HG03469 (cell line): ENCODE data around the gene CMSS1.

Source experiments
- ATAC-seq: cut with Tn5 transposase; IDR thresholded peaks from one replicate; pipeline ENCODE4 v1.9.1; 2021; ENCODE audit warnings: mild to moderate bottlenecking, moderate library complexity, moderate number of reproducible peaks; ENCODE audit not compliant: unreplicated experiment

Gene CMSS1

DNA sequence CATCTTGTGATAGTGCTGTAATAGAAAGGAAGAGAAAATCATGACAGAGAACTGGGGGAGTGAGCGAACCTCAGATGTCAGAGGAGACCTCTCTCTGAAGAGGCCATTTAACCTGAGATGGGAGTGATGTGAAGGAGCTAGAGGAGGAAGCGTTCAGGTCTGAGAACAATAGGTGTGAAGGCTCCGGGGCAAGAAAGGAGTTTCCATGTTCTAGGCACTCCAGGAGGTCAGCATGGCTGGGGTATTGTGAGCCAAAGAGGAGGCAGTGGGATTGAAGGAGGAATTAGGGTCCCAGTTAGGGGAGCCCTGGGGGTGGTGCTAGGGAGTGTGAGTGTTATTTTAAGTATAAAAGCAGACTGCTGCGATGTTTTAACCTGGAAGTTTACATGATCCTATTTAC, 305.4 kb downstream of the CMSS1 start:
- ATAC-seq, result no peak

DNA sequence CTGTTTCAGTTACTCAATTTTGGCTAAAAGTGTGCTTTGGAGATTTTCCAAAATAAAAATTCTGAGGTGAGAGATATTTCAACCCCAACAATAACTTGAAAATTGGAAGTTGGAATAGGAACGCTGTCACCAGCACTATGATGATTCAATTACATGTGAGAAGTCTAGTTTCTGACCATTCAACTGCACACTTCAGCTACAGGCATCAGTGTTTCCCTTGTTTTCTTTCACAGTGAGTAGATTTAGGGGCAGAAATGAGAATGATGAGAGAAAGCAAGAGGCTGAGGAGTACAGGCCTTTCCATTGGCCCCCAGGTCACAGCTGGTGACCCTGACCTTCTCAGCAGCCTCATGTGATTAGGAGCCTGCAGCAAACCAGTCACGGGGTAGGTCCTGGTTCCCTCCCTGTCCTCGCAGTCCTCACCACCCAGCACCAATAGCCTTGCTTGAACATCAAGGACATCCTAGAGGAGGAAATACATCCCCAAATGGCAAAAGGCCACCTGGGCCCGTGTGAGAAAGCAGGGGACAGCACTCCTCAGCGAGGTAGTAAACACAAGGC, 306.6 kb downstream of the CMSS1 start:
- no peak for ATAC-seq

DNA sequence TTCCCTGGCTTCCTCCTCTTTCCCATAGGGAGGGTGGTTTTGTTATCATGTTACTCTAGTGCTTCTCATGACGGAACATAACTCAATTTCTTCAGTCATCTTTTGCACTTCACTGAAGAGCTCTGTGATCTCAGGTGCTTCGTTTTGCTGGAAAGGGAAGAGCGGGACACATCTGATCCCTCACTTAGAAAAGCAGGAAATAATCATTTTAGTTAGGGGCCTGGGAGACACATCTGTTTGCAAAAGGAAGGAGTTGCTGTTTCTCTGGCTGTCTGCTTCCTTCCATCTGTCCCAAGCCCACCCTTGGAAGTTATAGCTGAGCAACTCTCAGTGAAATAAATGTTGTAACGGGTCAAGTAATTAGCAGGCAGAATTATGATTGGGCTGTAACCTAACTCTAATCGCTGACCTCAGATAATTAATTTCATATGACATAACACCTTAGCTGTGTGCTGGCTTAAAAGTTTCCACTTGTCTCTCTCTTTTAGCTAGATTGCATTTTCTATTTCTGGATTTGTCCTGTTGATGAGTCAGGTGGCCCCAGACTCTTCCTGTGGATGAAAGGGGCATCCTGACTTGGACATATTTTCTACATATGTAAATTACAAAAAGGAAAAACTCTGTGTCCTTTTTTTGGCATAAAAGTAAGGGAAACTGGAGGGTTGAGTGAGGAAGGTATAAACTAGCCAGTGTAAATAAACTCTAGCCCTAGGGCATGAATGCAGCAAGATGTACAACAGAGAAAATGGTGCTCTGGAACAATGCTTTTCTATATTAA, 307.7 kb downstream of the CMSS1 start:
- ATAC-seq, result no peak

DNA sequence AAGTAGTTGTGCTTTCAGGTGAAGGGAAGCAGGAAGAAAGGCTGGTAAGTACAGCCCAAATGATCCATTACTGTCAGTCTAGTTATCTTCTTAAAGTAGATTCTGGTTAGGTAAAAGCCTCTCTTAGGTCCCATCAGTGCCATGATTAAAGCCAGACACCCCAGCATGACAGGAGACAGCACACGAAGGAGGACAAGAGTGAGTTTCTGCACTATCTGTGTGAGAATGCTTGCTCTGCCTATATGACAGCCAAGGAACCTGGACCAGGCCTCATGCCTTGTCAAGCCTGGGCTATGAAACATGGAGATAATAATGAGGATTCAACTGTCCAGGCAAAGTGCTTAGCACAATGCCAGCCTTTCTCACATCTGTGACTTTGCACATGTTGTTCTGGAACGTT, 310.1 kb downstream of the CMSS1 start:
- no peak for ATAC-seq

DNA sequence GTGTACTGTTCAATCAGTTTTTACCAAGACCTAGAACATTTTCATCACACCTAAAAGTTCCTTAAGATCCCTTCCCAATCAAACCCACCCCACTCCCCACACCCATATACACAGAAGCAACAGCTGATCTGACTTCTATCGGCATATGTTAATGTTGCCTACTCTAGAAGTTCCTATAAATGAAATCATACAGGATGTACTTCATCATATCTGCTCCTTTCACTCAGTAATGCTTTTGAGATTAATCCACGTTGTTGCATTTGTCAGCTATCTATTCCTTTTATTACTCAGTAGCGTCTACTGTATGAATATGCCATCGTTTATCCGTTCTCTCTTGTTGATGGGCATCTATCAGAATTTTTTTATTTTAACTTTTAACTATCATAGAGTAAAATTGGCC, 310.9 kb downstream of the CMSS1 start:
- no peak for ATAC-seq

DNA sequence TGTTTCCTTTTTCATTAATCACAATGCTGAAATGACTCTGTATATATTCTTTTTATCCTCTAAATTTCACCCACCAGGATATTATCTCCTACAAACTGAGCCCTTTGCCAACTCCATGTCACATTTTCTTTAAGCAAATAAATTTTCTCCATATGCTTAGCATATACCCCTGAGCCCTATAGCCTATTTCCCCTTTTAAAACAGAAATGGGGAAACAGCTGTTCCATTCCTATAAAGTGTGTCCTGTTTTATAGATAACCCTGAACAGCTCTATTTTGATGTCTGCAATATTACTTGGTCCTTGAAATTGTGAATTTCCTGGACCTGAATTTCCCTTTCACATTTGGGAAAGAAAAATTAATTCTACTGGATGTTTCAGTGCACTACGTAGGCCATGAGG, 312.3 kb downstream of the CMSS1 start:
- no peak for ATAC-seq

DNA sequence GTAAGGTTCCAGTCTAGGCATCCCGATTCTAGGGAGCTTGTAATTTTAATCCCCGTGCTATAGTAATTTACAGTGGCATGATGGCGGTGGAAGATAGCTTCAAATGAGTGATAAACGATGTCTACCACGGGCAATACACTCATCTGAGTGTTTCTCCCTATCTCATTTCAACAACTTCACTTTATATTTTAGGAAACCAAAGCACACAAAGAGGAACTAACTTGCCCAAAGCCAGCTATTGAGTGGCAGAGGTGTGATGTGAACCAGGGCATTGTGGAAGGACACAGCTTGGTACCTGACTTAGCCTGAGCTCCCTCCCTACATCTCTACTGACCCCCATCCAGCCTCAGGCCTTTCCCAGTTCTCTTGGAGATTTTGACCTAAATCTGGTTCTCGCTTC, 313.6 kb downstream of the CMSS1 start:
- ATAC-seq, result no peak

DNA sequence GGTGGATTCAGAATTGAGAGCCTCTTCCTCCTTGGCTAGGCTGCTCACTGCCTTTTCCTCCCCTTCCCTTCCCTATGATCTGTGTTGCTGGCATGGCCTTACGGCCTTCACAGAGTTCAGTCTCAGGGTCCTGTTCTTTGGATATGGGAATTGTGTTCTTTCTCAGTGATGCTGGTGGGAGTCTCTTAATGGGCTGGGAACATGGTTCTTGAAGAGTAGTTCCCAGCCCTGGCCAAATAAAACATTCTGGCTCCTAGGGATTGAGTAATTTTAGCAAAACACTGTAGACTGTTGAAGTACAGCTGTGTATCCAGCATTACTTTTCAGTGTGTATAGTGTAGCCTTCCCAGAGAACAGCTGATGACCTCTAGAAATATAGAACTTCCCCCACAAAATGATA, 319.3 kb downstream of the CMSS1 start:
- no peak for ATAC-seq

DNA sequence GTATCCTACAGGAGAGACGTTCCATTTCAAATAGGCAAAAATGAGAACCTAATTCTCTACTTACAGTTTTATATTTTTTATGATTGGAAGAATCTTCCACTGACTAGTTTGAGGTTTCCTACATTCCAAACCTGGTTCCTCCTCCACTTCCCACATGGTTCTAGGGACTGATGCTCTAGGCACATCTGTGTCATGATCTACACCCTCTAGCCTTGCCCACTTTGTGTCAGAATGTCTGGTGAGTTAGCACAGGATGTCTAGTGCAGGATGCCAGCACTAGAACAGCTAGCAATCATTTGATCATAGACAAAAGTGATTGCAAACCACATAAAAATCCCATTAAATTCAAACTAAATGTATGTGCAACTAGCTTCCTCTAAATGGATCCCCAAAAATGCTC, 323.3 kb downstream of the CMSS1 start:
- ATAC-seq, result no peak

DNA sequence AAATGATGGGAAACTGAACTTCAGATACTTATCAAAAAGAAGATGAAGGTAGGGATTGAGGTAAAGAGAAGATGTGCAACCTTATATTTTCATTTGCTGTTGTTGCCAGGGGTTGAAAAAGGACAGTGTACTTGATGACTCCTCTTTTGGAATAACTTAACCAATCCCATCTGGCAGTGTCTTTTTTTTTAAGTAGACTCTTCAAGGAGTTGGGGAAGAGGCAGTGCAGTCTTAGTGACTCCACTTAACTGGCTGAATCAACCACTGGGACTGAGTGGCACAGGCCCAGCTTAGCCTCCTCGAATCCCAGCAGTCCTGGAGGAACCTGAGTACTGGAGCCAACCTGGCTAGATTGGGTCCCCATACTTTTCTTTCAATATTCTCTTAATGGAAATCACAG, 323.9 kb downstream of the CMSS1 start:
- ATAC-seq, result no peak

DNA sequence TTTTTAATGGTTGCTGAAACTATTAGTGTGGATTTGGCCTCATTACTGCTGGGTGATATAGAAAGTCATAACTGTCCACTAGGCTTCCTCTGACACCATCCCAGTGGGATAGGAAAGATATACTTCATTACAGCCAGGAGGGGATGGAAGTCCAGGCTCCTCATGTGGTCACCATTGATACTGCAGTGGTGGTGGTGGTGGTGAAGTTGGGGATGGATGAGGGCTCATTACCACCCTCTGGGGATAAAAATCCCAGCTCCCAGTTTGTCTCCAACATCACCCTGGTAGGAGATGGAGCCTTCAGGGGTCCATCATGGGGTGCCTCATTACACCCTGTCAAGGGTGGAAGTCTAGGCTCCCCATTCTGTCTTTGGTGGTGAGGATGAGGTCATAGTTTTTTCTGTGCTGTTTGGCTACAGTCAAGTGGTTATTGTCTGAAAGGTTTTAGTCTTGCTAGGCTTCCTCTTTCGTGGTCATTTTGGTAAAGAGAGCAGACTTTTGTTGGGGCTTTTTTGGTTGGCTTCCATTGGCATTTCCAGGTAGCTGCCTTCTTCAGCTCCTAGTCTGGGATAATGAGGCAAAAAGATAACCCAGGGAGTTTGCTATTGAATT, 326.7 kb downstream of the CMSS1 start:
- peak; percentile 80 for ATAC-seq

DNA sequence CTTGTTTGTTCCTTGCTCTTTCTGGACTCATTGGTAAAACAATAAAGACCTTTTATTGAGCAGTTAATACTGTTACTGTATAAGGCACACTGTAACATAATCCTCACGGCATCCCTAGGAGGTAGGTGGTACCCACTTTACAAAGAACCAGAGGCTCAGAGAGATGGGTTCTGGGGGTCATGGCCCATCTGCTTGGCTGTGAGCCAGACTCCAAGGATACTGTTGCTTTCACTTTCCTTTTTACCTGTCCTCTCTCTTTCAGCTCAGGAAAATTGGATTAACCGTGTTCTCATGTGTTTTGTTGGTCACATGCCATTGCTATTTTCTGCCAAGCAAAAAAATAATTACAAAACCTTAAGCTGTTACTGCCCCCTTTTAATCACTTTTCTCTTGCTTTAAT, 331.5 kb downstream of the CMSS1 start:
- no peak for ATAC-seq

DNA sequence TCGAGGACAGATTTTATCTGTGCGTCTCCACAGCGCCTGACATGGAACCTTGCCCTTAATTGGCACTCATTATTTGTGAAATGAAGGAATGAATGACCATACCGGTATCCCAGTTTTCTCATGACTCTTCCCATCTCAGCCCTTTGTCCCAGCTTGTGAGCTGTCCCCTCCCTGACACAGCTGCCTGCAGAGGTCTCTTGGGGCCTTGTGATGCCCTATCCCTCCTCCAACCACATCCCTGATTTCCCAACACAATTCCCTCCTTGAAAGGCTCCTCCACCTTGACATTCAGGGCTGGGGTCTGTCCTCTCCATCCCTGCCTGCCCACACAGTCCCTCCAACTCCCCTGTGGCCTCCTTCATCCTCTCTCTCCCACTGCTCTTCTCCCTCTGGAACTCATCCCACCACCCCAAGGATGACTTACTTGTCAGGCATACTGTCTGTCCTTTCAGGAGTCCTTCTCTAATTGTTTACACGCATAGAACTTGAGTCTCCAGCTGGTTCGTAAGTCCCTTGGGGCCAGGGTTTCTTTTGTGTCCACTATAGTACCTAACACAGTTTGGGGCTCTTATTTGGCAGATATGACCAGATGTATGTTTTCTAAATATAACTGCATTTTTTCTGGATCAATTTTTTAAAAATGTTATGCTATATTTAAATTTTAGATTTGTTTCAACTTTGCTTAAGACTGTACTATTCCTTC, 332.2 kb downstream of the CMSS1 start:
- no peak for ATAC-seq

DNA sequence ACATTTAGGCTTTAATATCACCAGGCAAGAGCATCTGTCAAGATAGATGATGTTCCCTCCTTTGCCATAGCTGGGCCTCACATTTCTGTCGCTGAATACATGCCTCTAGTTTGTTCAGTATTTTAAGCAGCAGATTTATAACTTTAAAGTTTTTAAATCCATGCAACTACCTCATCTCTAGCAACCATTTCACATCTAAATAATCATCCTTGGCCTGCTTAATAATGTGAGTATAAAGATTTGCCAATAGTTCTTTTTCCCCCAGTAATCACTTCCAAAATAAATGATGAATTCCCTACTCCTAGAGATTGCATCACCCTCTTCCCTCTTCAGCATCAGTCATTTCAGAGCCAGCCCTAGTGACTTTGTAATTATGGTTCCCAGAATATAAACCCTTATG, 332.8 kb downstream of the CMSS1 start:
- no peak for ATAC-seq

DNA sequence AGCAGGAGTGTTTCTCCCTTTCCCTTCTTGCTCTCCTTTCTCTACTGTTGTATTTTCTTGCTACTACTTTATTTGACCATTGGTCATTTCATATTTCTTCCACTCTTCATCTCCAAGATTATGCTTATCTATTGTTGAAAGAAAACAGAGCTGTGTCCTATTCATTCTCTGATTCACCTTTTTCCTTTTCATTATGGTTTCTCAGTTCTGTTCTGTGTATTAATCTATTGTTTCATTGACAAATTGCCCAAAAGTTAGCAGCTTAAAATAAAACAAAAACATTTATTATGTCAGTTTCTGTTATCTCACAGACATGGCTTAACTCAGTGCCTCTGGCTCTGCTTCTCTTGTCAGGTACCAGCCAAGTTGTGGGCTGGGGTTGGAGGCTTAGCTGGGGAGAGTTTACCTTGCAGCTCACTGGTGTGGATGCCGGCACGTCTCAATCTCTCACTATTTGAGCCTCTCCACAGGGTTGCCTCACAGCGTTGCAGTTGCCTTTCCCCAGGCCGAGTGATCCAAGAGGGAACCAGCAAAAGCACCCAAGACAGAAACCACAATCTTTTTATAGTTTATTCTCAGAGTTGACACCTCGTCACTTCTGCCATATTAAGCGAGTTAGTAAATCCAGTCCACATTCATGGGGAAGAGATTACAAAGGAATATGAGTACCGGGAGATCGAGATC, 333.5 kb downstream of the CMSS1 start:
- no peak for ATAC-seq

DNA sequence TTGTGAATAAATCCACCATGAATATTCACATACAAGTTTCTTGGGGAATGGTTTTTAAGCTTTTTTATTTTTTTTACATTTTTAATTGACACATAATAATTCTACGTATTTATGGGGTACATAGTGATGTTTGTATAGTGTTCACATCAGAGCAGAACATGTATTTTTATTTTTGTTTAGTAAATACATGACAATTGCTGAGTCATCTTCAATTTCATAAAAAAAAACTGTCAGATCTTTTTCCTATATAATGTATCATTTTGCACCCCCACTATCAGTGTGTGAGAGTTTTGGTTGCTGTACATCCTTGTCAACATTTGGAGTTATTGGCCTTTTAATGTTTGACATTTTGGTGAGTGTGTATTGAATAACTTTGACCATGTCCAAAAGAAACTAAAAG, 336.5 kb downstream of the CMSS1 start:
- no peak for ATAC-seq

DNA sequence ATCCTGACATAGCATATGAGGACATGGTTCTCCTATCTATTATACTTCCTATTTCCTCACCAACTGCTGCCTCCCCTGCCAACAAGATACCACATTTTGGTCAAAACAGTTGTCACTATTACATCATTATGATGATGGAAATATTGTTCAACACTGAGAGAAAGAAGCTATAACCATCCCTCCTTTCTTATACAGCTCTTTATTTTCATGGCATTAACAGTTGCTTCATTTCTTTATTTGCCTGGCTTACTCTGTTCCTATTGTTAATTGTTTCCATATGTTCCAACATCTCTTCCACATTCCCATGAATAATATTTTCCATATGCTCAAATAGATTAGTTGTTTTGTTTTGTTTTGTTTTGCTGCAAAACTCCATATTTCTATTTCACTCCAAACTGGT, 337.5 kb downstream of the CMSS1 start:
- no peak for ATAC-seq

DNA sequence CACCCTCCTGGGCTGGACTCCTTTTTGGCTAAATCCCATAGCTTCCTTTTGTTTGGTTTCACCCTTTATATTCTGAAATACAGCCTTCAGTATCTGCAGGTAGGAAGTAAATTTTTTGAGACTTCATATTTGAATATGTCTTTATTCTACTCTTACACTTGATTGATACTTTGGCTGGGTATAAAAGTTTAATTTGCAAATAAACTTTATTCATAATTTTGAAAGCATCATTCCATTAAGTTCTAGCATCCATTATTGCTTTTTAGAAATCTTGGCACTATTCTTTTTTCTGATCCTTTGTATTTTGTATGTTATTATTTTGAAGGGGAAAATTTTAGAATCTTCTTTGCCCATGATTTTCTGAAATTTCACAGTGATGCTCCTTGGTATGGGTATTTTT, 337.9 kb downstream of the CMSS1 start:
- no peak for ATAC-seq

DNA sequence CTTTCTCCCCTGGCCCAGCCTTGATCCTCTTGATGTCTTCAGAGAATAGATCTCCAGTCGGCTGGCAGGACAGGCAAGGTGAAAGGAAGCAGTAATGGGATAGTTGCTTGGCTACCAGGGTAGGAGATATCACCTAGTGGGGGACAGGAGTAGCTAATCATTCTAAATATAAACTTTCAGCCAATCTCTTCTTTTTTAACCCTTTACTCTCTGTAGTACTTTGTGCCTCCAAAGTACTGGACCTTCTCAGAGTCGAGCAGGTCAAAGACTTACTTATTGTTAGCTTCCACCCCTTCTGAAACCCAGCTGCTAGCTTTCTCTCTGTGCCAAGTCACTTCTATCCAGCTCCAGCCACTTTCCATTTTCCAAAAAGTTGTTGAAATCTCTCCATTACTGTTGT, 340.0 kb downstream of the CMSS1 start:
- no peak for ATAC-seq

DNA sequence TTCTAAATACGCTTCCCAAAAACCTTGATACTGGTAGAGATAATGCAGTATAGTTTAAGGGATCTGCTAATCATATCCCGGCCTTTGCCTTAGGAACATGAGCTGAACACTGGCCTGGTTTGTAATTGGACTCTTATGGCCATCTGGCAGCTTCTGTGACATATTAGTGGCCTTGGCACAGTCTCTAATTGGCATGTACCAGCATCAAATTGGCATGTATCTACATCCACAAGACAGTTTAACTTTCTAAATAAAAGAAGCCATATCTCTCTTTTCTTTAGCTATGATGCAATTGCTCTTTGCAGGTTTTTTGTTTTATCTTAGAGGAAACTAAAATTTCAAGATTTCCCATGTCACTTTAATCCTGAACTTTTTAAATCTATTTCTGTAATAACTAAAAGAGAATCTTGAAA, 341.3 kb downstream of the CMSS1 start:
- ATAC-seq, result no peak
